ENCODE results near the gene GPC1.
A peak's percentile ranks its signal among the peaks of the same experiment; 100 is the strongest.

The GPC1 gene

DNA sequence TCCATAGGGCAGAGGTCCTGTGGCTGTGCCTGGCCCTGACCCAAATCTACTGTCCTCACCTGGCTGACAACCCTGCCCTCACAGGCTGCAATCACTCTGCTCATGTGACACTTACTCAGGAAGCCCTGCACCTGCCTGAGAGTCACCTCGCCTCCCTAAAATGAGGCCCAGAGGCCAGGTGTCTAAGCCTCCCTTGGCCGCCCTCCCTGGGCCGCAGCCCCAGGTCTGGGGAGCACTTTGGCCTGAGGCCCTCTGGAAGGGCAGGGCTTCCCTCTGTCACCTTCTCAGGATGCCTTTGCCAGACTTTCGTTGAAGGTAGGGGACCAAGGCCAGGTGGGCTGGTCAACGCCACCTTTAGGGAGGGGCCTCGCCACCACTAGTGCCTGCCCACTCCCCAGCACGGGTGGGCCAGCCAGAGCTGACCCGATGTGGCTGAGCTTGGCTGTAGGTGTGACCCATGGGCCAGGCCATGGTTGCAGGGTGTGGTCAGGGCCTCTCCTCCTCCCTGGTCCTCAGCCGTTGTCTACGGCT lies 6.1 kb upstream of the GPC1 start:
- Histone ChIP-seq H3K4me3 (ENCODE audit: low read depth, low read length) (no peak overlapping the region), H3K9ac (ENCODE audit: low read depth, low read length) (no peak overlapping the region), H3K27me3 (ENCODE audit: control insufficient read depth, insufficient read depth, low read length) (peaks cover 20% of the 10 kb centered on the region), H3K36me3 (ENCODE audit: control insufficient read depth, insufficient read depth, low read length) (no peaks in the 10 kb centered on the region), H3K4me1 (ENCODE audit: control insufficient read depth, insufficient read depth, low read length) (no peaks in the 10 kb centered on the region), H3K9me3 (ENCODE audit: control insufficient read depth, insufficient read depth, low read length) (no peaks in the 10 kb centered on the region)

DNA sequence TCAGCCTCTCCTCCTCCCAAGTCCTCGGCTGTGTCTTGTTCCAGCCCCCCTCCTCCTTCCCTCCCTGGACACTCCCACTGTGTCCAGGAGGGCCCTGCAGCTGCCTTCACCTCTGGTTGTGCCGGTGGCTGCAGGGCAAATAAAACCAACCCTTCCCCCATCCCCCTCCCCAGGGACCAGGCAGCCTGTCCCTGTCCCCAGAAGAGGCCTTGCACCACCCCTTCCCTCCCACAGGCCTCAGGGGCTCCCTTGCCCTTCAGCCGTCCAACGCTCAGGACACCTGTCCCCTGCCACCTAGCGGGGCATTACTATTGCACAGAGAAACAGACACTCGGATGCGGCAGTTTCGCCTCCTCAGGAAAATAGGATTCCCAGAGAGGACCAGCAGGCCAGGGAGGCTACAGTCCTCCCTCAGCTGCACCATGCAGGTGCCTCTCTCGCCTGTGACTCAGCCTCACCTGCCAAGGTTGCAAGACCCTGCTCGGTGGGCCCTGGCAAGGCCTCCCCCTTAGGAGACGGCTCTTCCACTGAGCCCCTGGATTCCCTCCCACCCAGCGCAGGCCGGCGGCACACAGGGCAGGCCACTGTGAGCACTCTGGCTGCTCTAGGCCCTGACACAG lies 5.5 kb upstream of the GPC1 start:
- no peaks in the 10 kb centered on the region for H3K36me3 ChIP-seq (ENCODE audit: control insufficient read depth, insufficient read depth, low read length)
- no peak overlapping the region for H3K4me3 ChIP-seq (ENCODE audit: low read depth, low read length)
- H3K4me1 ChIP-seq (ENCODE audit: control insufficient read depth, insufficient read depth, low read length), result no peaks in the 10 kb centered on the region
- H3K27me3 ChIP-seq (ENCODE audit: control insufficient read depth, insufficient read depth, low read length), result peaks cover 21% of the 10 kb centered on the region
- no peaks in the 10 kb centered on the region for H3K9me3 ChIP-seq (ENCODE audit: control insufficient read depth, insufficient read depth, low read length)
- no peak overlapping the region for H3K9ac ChIP-seq (ENCODE audit: low read depth, low read length)

DNA sequence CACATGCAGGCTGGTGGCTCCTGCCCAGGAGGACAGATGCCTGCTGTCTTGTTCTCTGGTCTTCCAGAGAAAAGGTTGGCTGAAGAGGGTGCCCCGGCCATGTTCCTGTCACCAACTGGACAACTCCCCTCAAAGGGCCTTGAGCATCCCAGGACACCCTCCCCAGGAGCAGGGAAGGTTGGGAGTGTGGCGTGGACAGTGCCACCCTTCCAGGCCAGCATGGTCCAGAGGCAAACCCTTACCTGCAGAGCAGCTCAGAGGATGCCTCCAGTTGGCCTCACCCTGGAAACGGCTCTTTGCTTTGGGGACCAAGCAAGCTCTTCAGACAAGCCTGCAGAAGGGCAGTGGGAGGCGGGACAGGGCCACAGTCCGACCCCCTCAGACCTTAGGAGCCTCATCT lies 4.9 kb upstream of the GPC1 start:
- H3K4me3 ChIP-seq (ENCODE audit: low read depth, low read length), result no peak overlapping the region
- H3K36me3 ChIP-seq (ENCODE audit: control insufficient read depth, insufficient read depth, low read length), result no peaks in the 10 kb centered on the region
- peaks cover 21% of the 10 kb centered on the region for H3K27me3 ChIP-seq (ENCODE audit: control insufficient read depth, insufficient read depth, low read length)
- no peak overlapping the region for H3K9ac ChIP-seq (ENCODE audit: low read depth, low read length)
- no peaks in the 10 kb centered on the region for H3K9me3 ChIP-seq (ENCODE audit: control insufficient read depth, insufficient read depth, low read length)
- no peaks in the 10 kb centered on the region for H3K4me1 ChIP-seq (ENCODE audit: control insufficient read depth, insufficient read depth, low read length)

DNA sequence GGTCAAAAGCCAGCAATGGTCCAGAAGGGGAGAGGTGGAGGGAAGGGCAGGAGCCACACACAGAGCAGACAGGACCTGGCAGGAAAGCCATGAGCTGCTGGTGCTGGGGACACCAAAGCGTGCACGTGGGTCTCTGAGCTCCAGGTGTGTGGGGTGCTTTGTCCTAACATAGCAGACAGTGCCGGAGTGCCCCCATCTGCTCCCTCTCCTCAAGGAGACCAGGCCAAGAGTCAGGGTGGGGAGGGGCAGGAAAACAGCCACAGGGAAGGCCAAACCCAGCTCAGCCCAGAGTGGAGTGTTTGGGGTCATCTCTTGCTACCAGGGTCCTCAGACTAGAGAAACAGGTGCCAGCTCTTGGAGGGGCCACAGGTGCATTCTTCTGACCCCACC lies 4.2 kb upstream of the GPC1 start:
- Histone ChIP-seq H3K9ac (ENCODE audit: low read depth, low read length) (no peak overlapping the region), H3K4me3 (ENCODE audit: low read depth, low read length) (no peak overlapping the region), H3K27me3 (ENCODE audit: control insufficient read depth, insufficient read depth, low read length) (peaks cover 21% of the 10 kb centered on the region), H3K9me3 (ENCODE audit: control insufficient read depth, insufficient read depth, low read length) (no peaks in the 10 kb centered on the region), H3K4me1 (ENCODE audit: control insufficient read depth, insufficient read depth, low read length) (no peaks in the 10 kb centered on the region), H3K36me3 (ENCODE audit: control insufficient read depth, insufficient read depth, low read length) (no peaks in the 10 kb centered on the region)

DNA sequence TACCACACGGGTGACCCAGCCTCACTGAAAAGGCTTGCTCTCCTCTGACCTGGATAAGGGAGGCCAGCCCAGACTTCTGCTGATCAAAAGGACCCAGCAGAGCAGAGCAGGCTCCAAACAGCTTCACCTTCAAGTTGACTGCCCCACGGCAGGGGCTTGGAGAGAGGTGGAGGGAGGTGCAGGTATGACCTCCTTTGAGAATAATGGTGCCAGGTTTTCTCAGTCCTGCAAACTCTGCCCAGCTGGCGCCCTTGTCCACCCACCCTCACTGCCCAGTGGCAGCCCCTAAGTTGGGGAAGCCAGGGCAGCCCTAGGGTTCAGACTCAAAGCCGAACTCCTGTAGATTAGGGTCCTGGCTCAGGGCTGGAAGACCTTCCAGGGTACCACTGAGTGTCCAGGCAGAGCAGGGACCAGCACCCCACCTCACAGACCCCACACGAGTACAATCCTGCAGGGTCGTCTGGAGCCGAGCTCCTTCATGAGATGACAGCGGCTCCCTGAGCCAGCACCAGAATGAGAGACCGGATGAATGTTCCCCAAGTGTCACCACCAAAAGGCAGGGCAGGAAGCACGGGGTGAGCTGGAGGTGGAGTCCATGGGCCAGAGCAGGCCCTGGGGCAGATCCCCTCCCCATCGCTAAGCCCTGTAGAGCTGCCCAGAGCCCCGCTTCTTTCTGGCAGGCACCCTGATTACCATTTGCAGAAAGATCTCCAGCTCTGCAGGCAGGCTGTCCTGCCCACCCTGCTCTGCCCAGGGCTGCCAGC lies 3.6 kb upstream of the GPC1 start:
- H3K4me1 ChIP-seq (ENCODE audit: control insufficient read depth, insufficient read depth, low read length), result no peaks in the 10 kb centered on the region
- H3K36me3 ChIP-seq (ENCODE audit: control insufficient read depth, insufficient read depth, low read length), result no peaks in the 10 kb centered on the region
- no peaks in the 10 kb centered on the region for H3K9me3 ChIP-seq (ENCODE audit: control insufficient read depth, insufficient read depth, low read length)
- H3K27me3 ChIP-seq (ENCODE audit: control insufficient read depth, insufficient read depth, low read length), result peaks cover 25% of the 10 kb centered on the region
- H3K4me3 ChIP-seq (ENCODE audit: low read depth, low read length), result no peak overlapping the region
- no peak overlapping the region for H3K9ac ChIP-seq (ENCODE audit: low read depth, low read length)

GRCh38 chr2:240432430-240432819 lies 3.0 kb upstream of the GPC1 start:
- H3K4me1 ChIP-seq (ENCODE audit: control insufficient read depth, insufficient read depth, low read length), result no peaks in the 10 kb centered on the region
- H3K27me3 ChIP-seq (ENCODE audit: control insufficient read depth, insufficient read depth, low read length), result peaks cover 31% of the 10 kb centered on the region
- H3K36me3 ChIP-seq (ENCODE audit: control insufficient read depth, insufficient read depth, low read length), result no peaks in the 10 kb centered on the region
- no peaks in the 10 kb centered on the region for H3K9me3 ChIP-seq (ENCODE audit: control insufficient read depth, insufficient read depth, low read length)
- no peak overlapping the region for H3K9ac ChIP-seq (ENCODE audit: low read depth, low read length)
- H3K4me3 ChIP-seq (ENCODE audit: low read depth, low read length), result no peak overlapping the region

GRCh38 chr2:240432820-240433801 lies 2.4 kb upstream of the GPC1 start:
- peaks cover 38% of the 10 kb centered on the region for H3K27me3 ChIP-seq (ENCODE audit: control insufficient read depth, insufficient read depth, low read length)
- no peaks in the 10 kb centered on the region for H3K36me3 ChIP-seq (ENCODE audit: control insufficient read depth, insufficient read depth, low read length)
- no peaks in the 10 kb centered on the region for H3K4me1 ChIP-seq (ENCODE audit: control insufficient read depth, insufficient read depth, low read length)
- no peak overlapping the region for H3K9ac ChIP-seq (ENCODE audit: low read depth, low read length)
- no peaks in the 10 kb centered on the region for H3K9me3 ChIP-seq (ENCODE audit: control insufficient read depth, insufficient read depth, low read length)
- H3K4me3 ChIP-seq (ENCODE audit: low read depth, low read length), result no peak overlapping the region

GRCh38 chr2:240433973-240434727 lies 1.3 kb upstream of the GPC1 start:
- Histone ChIP-seq H3K9me3 (ENCODE audit: control insufficient read depth, insufficient read depth, low read length) (no peaks in the 10 kb centered on the region), H3K36me3 (ENCODE audit: control insufficient read depth, insufficient read depth, low read length) (no peaks in the 10 kb centered on the region), H3K9ac (ENCODE audit: low read depth, low read length) (no peak overlapping the region), H3K4me3 (ENCODE audit: low read depth, low read length) (peak overlapping the region; percentile 73), H3K27me3 (ENCODE audit: control insufficient read depth, insufficient read depth, low read length) (peaks cover 39% of the 10 kb centered on the region), H3K4me1 (ENCODE audit: control insufficient read depth, insufficient read depth, low read length) (no peaks in the 10 kb centered on the region)

DNA sequence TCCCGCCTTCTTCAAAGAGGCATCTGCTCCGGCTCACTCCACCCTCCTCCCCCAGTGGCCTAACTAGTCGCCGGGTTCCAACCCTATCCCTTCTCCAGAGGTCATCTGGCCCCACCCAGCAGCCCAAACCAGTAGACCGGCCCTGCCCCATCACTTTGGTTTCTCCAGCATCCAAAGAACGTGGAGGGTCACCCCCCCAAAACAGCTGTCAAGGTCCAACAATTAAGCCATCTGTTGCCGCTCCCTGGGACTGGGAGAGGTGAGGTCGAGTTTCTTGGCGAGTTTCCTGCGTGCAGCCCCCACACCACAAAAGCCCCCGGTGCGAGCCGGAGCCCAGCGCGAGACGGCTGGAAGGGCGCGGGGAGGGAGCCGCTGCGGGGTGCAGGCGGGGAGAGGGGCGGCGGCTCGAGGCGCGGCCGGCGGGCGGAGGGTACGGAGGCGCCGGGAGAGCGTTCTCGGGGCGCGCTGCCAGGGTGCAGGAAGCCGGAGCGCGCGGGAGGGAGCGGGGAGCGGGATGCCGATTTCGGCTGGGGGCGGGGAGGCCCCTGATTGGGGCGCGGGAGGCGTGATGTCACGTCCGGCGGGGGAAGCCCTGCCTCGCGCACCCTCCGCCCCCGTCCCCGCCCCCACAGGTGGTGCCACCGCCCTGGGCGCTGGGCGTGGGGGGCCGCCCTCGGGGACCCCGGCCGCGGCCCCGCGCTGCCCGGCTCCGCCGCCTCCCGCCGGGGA lies 571 bp upstream of the GPC1 start:
- Histone ChIP-seq H3K4me1 (ENCODE audit: control insufficient read depth, insufficient read depth, low read length) (no peaks in the 10 kb centered on the region), H3K27me3 (ENCODE audit: control insufficient read depth, insufficient read depth, low read length) (peaks cover 39% of the 10 kb centered on the region), H3K36me3 (ENCODE audit: control insufficient read depth, insufficient read depth, low read length) (no peaks in the 10 kb centered on the region), H3K4me3 (ENCODE audit: low read depth, low read length) (peak overlapping the region; percentile 73), H3K9me3 (ENCODE audit: control insufficient read depth, insufficient read depth, low read length) (no peaks in the 10 kb centered on the region), H3K9ac (ENCODE audit: low read depth, low read length) (no peak overlapping the region)

- Histone ChIP-seq H3K36me3 (ENCODE audit: control insufficient read depth, insufficient read depth, low read length) (no peaks in the 10 kb centered on the region), H3K4me1 (ENCODE audit: control insufficient read depth, insufficient read depth, low read length) (no peaks in the 10 kb centered on the region), H3K27me3 (ENCODE audit: control insufficient read depth, insufficient read depth, low read length) (peaks cover 39% of the 10 kb centered on the region), H3K4me3 (ENCODE audit: low read depth, low read length) (peak overlapping the region; percentile 46), H3K9ac (ENCODE audit: low read depth, low read length) (peak overlapping the region; percentile 73), H3K9me3 (ENCODE audit: control insufficient read depth, insufficient read depth, low read length) (no peaks in the 10 kb centered on the region)
Measured at GRCh38 chr2:240435948-240436682, 652 bp downstream of the GPC1 start.
